COLO829 (cell line): ENCODE measurements around the gene TMEM187.

ENCODE experiments used
- DNase-seq: peaks from one replicate; pipeline ENCODE4 v3.0.0; 2012; ENCODE audit warnings: low spot score

Gene TMEM187

GRCh38 chrX:154019633-154020528, 47.3 kb downstream of the TMEM187 start, which contains the start of gene IRAK1:
Gene IRAK1 (minus strand): TSS chrX:154019902. CDS start chrX:154019812, 90 bp downstream.
- peak; percentile 47 for DNase-seq

- no peak for DNase-seq
Observed at GRCh38 chrX:154020536-154021115, 48.1 kb downstream of the TMEM187 start.

GRCh38 chrX:154021131-154021611, 48.6 kb downstream of the TMEM187 start:
- no peak for DNase-seq

GRCh38 chrX:154022108-154022507, 49.6 kb downstream of the TMEM187 start:
- DNase-seq, result no peak

GRCh38 chrX:154023276-154024000, 50.9 kb downstream of the TMEM187 start:
- DNase-seq, result no peak

GRCh38 chrX:154024271-154024670, 51.7 kb downstream of the TMEM187 start:
- no peak for DNase-seq

GRCh38 chrX:154025230-154025629, 52.7 kb downstream of the TMEM187 start:
- DNase-seq, result no peak

- no peak for DNase-seq
Observed at GRCh38 chrX:154026136-154027021, 53.8 kb downstream of the TMEM187 start.

GRCh38 chrX:154027022-154027402, 54.5 kb downstream of the TMEM187 start:
- no peak for DNase-seq

- no peak for DNase-seq
Observed at GRCh38 chrX:154027986-154028385, 55.4 kb downstream of the TMEM187 start.

GRCh38 chrX:154028502-154029184, 56.1 kb downstream of the TMEM187 start:
- DNase-seq, result no peak

- no peak for DNase-seq
Observed at GRCh38 chrX:154029439-154029838, 56.9 kb downstream of the TMEM187 start.

- DNase-seq, result peak; percentile 39
Observed at GRCh38 chrX:154030266-154030665, 57.7 kb downstream of the TMEM187 start.

GRCh38 chrX:154030715-154031305, 58.3 kb downstream of the TMEM187 start:
- no peak for DNase-seq

- DNase-seq, result no peak
Observed at GRCh38 chrX:154032160-154032559, 59.6 kb downstream of the TMEM187 start.

GRCh38 chrX:154032653-154033052, 60.1 kb downstream of the TMEM187 start:
- no peak for DNase-seq
